Activated CD8-positive, alpha-beta memory T cell treated with anti-CD3 and anti-CD28 coated beads, Interleukin-2, amount 10 ng/mL, durations not matched to agents 7 days and 5 days (primary cell): ENCODE results near the gene CD82. TPM values are rescaled to one million over a fixed set of nuclear protein-coding genes. Genes with fewer than 3 reads are reported as not detected.
A peak's percentile ranks its signal among the peaks of the same experiment; 100 is the strongest.

Experiments used
- ATAC-seq: fragments of 150-1000 bp; cut with Tn5 transposase; one replicate; pipeline ENCODE4 v1.10.0; 2021; ENCODE audit warnings: moderate library complexity
- CTCF ChIA-PET: fragments of 350-600 bp; sonication (Branson Sonifier 250); formaldehyde crosslinking; loops from one replicate; lab custom pipeline; 2021; ENCODE audit warnings: antibody characterized with exemption; lab: Charles Lee
- DNase-seq: peaks from one replicate; pipeline ENCODE4 v3.0.0-alpha.2; 2020
- H3K27ac Mint-ChIP-seq: one replicate; pipeline ENCODE4 v1.8.0; 2021; ENCODE audit warnings: mild to moderate bottlenecking, mixed read lengths
- H3K27me3 Mint-ChIP-seq: one replicate; pipeline ENCODE4 v1.8.0; 2021; ENCODE audit warnings: mixed read lengths
- H3K36me3 Mint-ChIP-seq: one replicate; pipeline ENCODE4 v1.8.0; 2021; ENCODE audit warnings: mild to moderate bottlenecking, mixed read lengths
- H3K4me1 Mint-ChIP-seq: one replicate; pipeline ENCODE4 v1.8.0; 2021; ENCODE audit warnings: mixed read lengths
- H3K4me3 Mint-ChIP-seq: one replicate; pipeline ENCODE4 v1.8.0; 2021; ENCODE audit warnings: mild to moderate bottlenecking, moderate library complexity, mixed read lengths
- H3K9me3 Mint-ChIP-seq: one replicate; pipeline ENCODE4 v1.8.0; 2022; ENCODE audit warnings: low read depth, mixed read lengths
- total RNA-seq, 2 experiments: library from RNA; stranded (reverse); gene quantifications; one replicate each; pipeline ENCODE4 v1.2.3, GENCODE V29; 2021

CD82 gene
- total RNA-seq, 2 experiments from 2014 or later, result 90.2 to 285 TPM

- no peaks in the 10 kb centered on the region for H3K9me3 Mint-ChIP-seq
- peaks cover 29% of the 10 kb centered on the region for H3K4me1 Mint-ChIP-seq
- no peak for ATAC-seq
- CTCF ChIA-PET, result interaction anchor here (1.2 to 1.3 kb wide), 2 partner anchors 45 to 47 kb away, joined by 3 to 4 read pairs; no protein-coding TSS in a partner anchor
- peaks cover 23% of the 10 kb centered on the region for H3K36me3 Mint-ChIP-seq
- H3K27me3 Mint-ChIP-seq, result no peaks in the 10 kb centered on the region
- DNase-seq, result no peak
- H3K4me3 Mint-ChIP-seq, result no peak overlapping the region
- no peak overlapping the region for H3K27ac Mint-ChIP-seq
Observed at GRCh38 chr11:44604171-44604581, 38.7 kb downstream of the CD82 start.

- CTCF ChIA-PET, result interaction anchor here (1.2 to 1.3 kb wide), 2 partner anchors 46 to 48 kb away, joined by 3 to 4 read pairs; no protein-coding TSS in a partner anchor
- no peak overlapping the region for H3K4me3 Mint-ChIP-seq
- H3K27ac Mint-ChIP-seq, result no peak overlapping the region
- H3K36me3 Mint-ChIP-seq, result peaks cover 25% of the 10 kb centered on the region
- H3K9me3 Mint-ChIP-seq, result no peaks in the 10 kb centered on the region
- DNase-seq (no peak), ATAC-seq (no peak)
- H3K27me3 Mint-ChIP-seq, result no peaks in the 10 kb centered on the region
- peaks cover 39% of the 10 kb centered on the region for H3K4me1 Mint-ChIP-seq
Observed at GRCh38 chr11:44605068-44605708, 39.7 kb downstream of the CD82 start.

- no peak overlapping the region for H3K27ac Mint-ChIP-seq
- ATAC-seq (no peak), DNase-seq (no peak)
- CTCF ChIA-PET, result no interaction called here
- no peak overlapping the region for H3K4me3 Mint-ChIP-seq
- no peaks in the 10 kb centered on the region for H3K9me3 Mint-ChIP-seq
- peaks cover 42% of the 10 kb centered on the region for H3K4me1 Mint-ChIP-seq
- H3K36me3 Mint-ChIP-seq, result peaks cover 25% of the 10 kb centered on the region
- no peaks in the 10 kb centered on the region for H3K27me3 Mint-ChIP-seq
Observed at GRCh38 chr11:44605965-44606364, 40.5 kb downstream of the CD82 start.

GRCh38 chr11:44606472-44606871 is 41.0 kb downstream of the CD82 start:
- peaks cover 25% of the 10 kb centered on the region for H3K36me3 Mint-ChIP-seq
- H3K9me3 Mint-ChIP-seq, result no peaks in the 10 kb centered on the region
- ATAC-seq (no peak), DNase-seq (no peak)
- no peak overlapping the region for H3K4me3 Mint-ChIP-seq
- H3K27ac Mint-ChIP-seq, result no peak overlapping the region
- CTCF ChIA-PET, result interaction anchor here (1.1 to 1.6 kb wide), 2 partner anchors 11 to 50 kb away, joined by 4 to 20 read pairs; no protein-coding TSS in a partner anchor
- H3K4me1 Mint-ChIP-seq, result peaks cover 48% of the 10 kb centered on the region
- no peaks in the 10 kb centered on the region for H3K27me3 Mint-ChIP-seq

- Mint-ChIP-seq H3K9me3 (no peaks in the 10 kb centered on the region), H3K36me3 (peaks cover 25% of the 10 kb centered on the region), H3K4me3 (no peak overlapping the region), H3K27ac (peak overlapping the region; percentile 58), H3K4me1 (peaks cover 57% of the 10 kb centered on the region), H3K27me3 (no peaks in the 10 kb centered on the region)
- DNase-seq (no peak), ATAC-seq (no peak)
- CTCF ChIA-PET, result interaction anchor here (1.1 to 1.6 kb wide), 2 partner anchors 10 to 51 kb away, joined by 4 to 20 read pairs; no protein-coding TSS in a partner anchor
Observed at GRCh38 chr11:44607319-44607962, 42.0 kb downstream of the CD82 start.

GRCh38 chr11:44607987-44608386 is 42.5 kb downstream of the CD82 start:
- Mint-ChIP-seq H3K4me3 (no peak overlapping the region), H3K4me1 (peaks cover 61% of the 10 kb centered on the region), H3K9me3 (no peaks in the 10 kb centered on the region), H3K36me3 (peaks cover 25% of the 10 kb centered on the region), H3K27me3 (no peaks in the 10 kb centered on the region), H3K27ac (peak overlapping the region; percentile 44)
- ATAC-seq (no peak), DNase-seq (no peak)
- CTCF ChIA-PET, result interaction anchor here (1.6 kb wide), 1 partner anchor 10 kb away, joined by 20 read pairs; no protein-coding TSS in a partner anchor

- peaks cover 67% of the 10 kb centered on the region for H3K4me1 Mint-ChIP-seq
- peaks cover 25% of the 10 kb centered on the region for H3K36me3 Mint-ChIP-seq
- no peaks in the 10 kb centered on the region for H3K27me3 Mint-ChIP-seq
- no peak for DNase-seq
- H3K9me3 Mint-ChIP-seq, result no peaks in the 10 kb centered on the region
- CTCF ChIA-PET, result interaction anchor here (1.6 to 21.3 kb wide), 2 partner anchors 12 to 48 kb away, joined by 4 to 530 read pairs; partner anchors contain the start of gene CD82
- ATAC-seq, result no peak
- H3K27ac Mint-ChIP-seq, result no peak overlapping the region
- no peak overlapping the region for H3K4me3 Mint-ChIP-seq
Observed at GRCh38 chr11:44608651-44608990, 43.2 kb downstream of the CD82 start.

GRCh38 chr11:44608991-44609782 is 43.7 kb downstream of the CD82 start:
- ATAC-seq (peak; percentile 52), DNase-seq (peak; percentile 53)
- no peak overlapping the region for H3K4me3 Mint-ChIP-seq
- no peaks in the 10 kb centered on the region for H3K9me3 Mint-ChIP-seq
- H3K36me3 Mint-ChIP-seq, result peaks cover 22% of the 10 kb centered on the region
- no peaks in the 10 kb centered on the region for H3K27me3 Mint-ChIP-seq
- H3K27ac Mint-ChIP-seq, result peak overlapping the region; percentile 69
- H3K4me1 Mint-ChIP-seq, result peaks cover 72% of the 10 kb centered on the region
- CTCF ChIA-PET, result interaction anchor here (1.3 to 21.3 kb wide), 3 partner anchors 11 to 167 kb away, joined by 3 to 530 read pairs (median 4); partner anchors contain the start of gene CD82

GRCh38 chr11:44609783-44610155 is 44.3 kb downstream of the CD82 start:
- Mint-ChIP-seq H3K27ac (peak overlapping the region; percentile 69), H3K4me3 (no peak overlapping the region), H3K27me3 (no peaks in the 10 kb centered on the region), H3K4me1 (peaks cover 77% of the 10 kb centered on the region), H3K36me3 (peaks cover 24% of the 10 kb centered on the region), H3K9me3 (no peaks in the 10 kb centered on the region)
- ATAC-seq, result no peak
- DNase-seq, result no peak
- CTCF ChIA-PET, result interaction anchor here (0.8 to 21.3 kb wide), 7 partner anchors 10 to 493 kb away, joined by 3 to 530 read pairs (median 3); partner anchors contain the start of gene CD82

- Mint-ChIP-seq H3K27ac (peak overlapping the region; percentile 69), H3K9me3 (no peaks in the 10 kb centered on the region), H3K4me3 (no peak overlapping the region), H3K27me3 (no peaks in the 10 kb centered on the region), H3K36me3 (peaks cover 24% of the 10 kb centered on the region), H3K4me1 (peaks cover 83% of the 10 kb centered on the region)
- DNase-seq (no peak), ATAC-seq (no peak)
- CTCF ChIA-PET, result interaction anchor here (0.8 to 21.3 kb wide), 12 partner anchors 8 to 493 kb away, joined by 3 to 530 read pairs (median 4); partner anchors contain the start of gene CD82
Observed at GRCh38 chr11:44610186-44610955, 44.9 kb downstream of the CD82 start.

- DNase-seq (no peak), ATAC-seq (peak; percentile 6)
- Mint-ChIP-seq H3K27ac (peak overlapping the region; percentile 85), H3K9me3 (no peaks in the 10 kb centered on the region), H3K27me3 (no peaks in the 10 kb centered on the region), H3K4me3 (no peak overlapping the region), H3K4me1 (peaks cover 90% of the 10 kb centered on the region), H3K36me3 (peaks cover 26% of the 10 kb centered on the region)
- CTCF ChIA-PET, result interaction anchor here (1.0 to 21.3 kb wide), 13 partner anchors 9 to 492 kb away, joined by 3 to 530 read pairs (median 4); partner anchors contain the start of gene CD82
Observed at GRCh38 chr11:44611088-44611487, 45.6 kb downstream of the CD82 start.

- CTCF ChIA-PET, result interaction anchor here (0.8 to 21.3 kb wide), 19 partner anchors 9 to 315 kb away, joined by 3 to 530 read pairs (median 5); partner anchors contain the start of gene CD82
- DNase-seq (peak; percentile 87), ATAC-seq (peak; percentile 79)
- Mint-ChIP-seq H3K27ac (peak overlapping the region; percentile 85), H3K36me3 (peaks cover 24% of the 10 kb centered on the region), H3K4me1 (peaks cover 87% of the 10 kb centered on the region), H3K9me3 (no peaks in the 10 kb centered on the region), H3K4me3 (no peak overlapping the region), H3K27me3 (no peaks in the 10 kb centered on the region)
Observed at GRCh38 chr11:44611687-44612434, 46.4 kb downstream of the CD82 start.
